ENCODE results near the gene ERCC2.

ERCC2 gene

DNA sequence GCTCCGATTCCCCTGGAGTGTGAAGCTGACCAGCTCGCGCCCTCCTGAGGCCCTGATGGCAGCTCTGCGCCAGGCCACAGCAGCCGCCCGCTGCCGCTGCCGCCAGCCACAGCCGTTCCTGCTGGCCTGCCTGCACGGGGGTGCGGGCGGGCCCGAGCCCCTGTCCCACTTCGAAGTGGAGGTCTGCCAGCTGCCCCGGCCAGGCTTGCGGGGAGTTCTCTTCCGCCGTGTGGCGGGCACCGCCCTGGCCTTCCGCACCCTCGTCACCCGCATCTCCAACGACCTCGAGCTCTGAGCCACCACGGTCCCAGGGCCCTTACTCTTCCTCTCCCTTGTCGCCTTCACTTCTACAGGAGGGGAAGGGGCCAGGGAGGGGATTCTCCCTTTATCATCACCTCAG lies 68.0 kb downstream of the ERCC2 start:
- Histone ChIP-seq H3K9ac (no peak overlapping the region), H3K4me3 (no peak overlapping the region), H3K4me1 (no peaks in the 10 kb centered on the region), H3K27me3 (no peaks in the 10 kb centered on the region), H3K36me3 (peaks cover 30 to 59% (median 52%) of the 10 kb centered on the region in 11 experiments), H3K27ac (no peak overlapping the region), H3K4me2 (no peak overlapping the region), H4K20me1 (peaks cover 0 to 4% (median 0%) of the 10 kb centered on the region in 11 experiments; a peak in 2 of 22 replicates), H3K9me3 (replicated peaks in 1 of 11) (no peaks in the 10 kb centered on the region)
- no peak for TF ChIP-seq Cebpa-rat (IDR thresholded peaks at IDR 0.05)
